GM20000 (cell line): Measurements from ENCODE around the gene MST1R.

ENCODE experiments used
- DNase-seq: peaks from one replicate; pipeline ENCODE4 v3.0.0; 2012; ENCODE audit warnings: low spot score
- CTCF ChIP-seq: IDR thresholded peaks from 2 replicates; pipeline ENCODE4 v1.5.1; 2012; ENCODE audit warnings: mild to moderate bottlenecking, control low read depth; ENCODE audit errors: extremely low read depth, missing control alignments

Gene MST1R

GRCh38 chr3:49871531-49872153 lies 32.0 kb downstream of the MST1R start:
- DNase-seq: no peak
- no peak for TF ChIP-seq CTCF

GRCh38 chr3:49869525-49870126 lies 34.0 kb downstream of the MST1R start, which contains the start of gene CAMKV:
CAMKV (minus strand) TSS chr3:49869906; CDS start chr3:49862388, 7,518 bp downstream.
- peak; percentile 55 for DNase-seq
- no peak for TF ChIP-seq CTCF

- no peak for TF ChIP-seq CTCF
- DNase-seq: no peak
Observed at GRCh38 chr3:49868862-49869466, 34.7 kb downstream of the MST1R start.

- DNase-seq: peak; percentile 46
- no peak for TF ChIP-seq CTCF
Observed at GRCh38 chr3:49867871-49868321, 35.8 kb downstream of the MST1R start.

- DNase-seq: no peak
- no peak for TF ChIP-seq CTCF
Observed at GRCh38 chr3:49867400-49867799, 36.3 kb downstream of the MST1R start.

GRCh38 chr3:49865198-49865784 lies 38.4 kb downstream of the MST1R start:
- TF ChIP-seq CTCF: no peak
- no peak for DNase-seq

- no peak for DNase-seq
- TF ChIP-seq CTCF: no peak
Observed at GRCh38 chr3:49864505-49864904, 39.2 kb downstream of the MST1R start.
